Osteocyte (in vitro differentiated cells): ENCODE measurements around the gene RUNX2. TPM values are rescaled to one million over a fixed set of nuclear protein-coding genes. Genes with fewer than 3 reads are reported as not detected.

ENCODE experiments used
- DNase-seq: peaks from one replicate; pipeline ENCODE4 v3.0.0; 2021; ENCODE audit warnings: mixed read lengths; ENCODE audit not compliant: unreplicated experiment; ENCODE audit errors: extremely low spot score
- H3K27ac Mint-ChIP-seq: one replicate; pipeline ENCODE4 v1.8.0; 2021; ENCODE audit warnings: mild to moderate bottlenecking, mixed read lengths; ENCODE audit not compliant: unreplicated experiment
- H3K27me3 Mint-ChIP-seq: one replicate; pipeline ENCODE4 v1.8.0; 2021; ENCODE audit warnings: mixed read lengths; ENCODE audit not compliant: unreplicated experiment
- H3K36me3 Mint-ChIP-seq: one replicate; pipeline ENCODE4 v1.8.0; 2021; ENCODE audit warnings: mixed read lengths; ENCODE audit not compliant: unreplicated experiment
- H3K4me1 Mint-ChIP-seq: one replicate; pipeline ENCODE4 v1.8.0; 2021; ENCODE audit warnings: mixed read lengths; ENCODE audit not compliant: unreplicated experiment
- H3K4me3 Mint-ChIP-seq: one replicate; pipeline ENCODE4 v1.8.0; 2021; ENCODE audit warnings: mild to moderate bottlenecking, moderate library complexity, mixed read lengths; ENCODE audit not compliant: unreplicated experiment
- H3K9me3 Mint-ChIP-seq: one replicate; pipeline ENCODE4 v1.8.0; 2021; ENCODE audit warnings: mixed read lengths; ENCODE audit not compliant: unreplicated experiment
- total RNA-seq: library from RNA; stranded (reverse); gene quantifications from 2 replicates; pipeline ENCODE4 v1.2.1, GENCODE V29; 2021
- TF ChIP-seq, protein P1 (sequence below): fragments of 200-600 bp; sonication (generic); IDR thresholded peaks from 2 replicates; pipeline ENCODE4 v1.5.0; 2021; ENCODE audit warnings: antibody characterized with exemption, mild to moderate bottlenecking, moderate library complexity

The RUNX2 gene
- total RNA-seq, 1 donor from 2014 or later: 28.1 TPM

DNA sequence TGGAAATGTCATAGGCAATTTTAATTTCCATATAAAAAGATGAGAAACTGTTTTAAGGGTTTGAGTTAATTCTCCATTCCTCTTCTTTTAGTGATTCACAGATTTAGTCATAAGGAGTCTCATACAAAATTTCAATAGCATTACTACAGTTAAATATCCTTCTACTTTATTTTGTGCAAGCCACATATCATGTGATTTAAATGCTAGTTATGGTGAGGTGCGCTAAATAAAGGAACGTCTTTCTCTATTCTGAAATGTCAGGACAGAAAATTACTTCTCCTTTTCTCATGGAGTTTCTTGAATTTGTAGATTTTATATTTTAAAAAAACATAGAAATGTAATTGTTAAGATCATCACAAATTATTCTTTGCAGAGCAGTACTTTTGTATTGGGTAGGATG is 99.6 kb downstream of the RUNX2 start:
- no peaks in the 10 kb centered on the region for H3K9me3 Mint-ChIP-seq
- H3K27me3 Mint-ChIP-seq: no peaks in the 10 kb centered on the region
- peaks cover 72% of the 10 kb centered on the region for H3K4me1 Mint-ChIP-seq
- TF ChIP-seq, protein P1, sequence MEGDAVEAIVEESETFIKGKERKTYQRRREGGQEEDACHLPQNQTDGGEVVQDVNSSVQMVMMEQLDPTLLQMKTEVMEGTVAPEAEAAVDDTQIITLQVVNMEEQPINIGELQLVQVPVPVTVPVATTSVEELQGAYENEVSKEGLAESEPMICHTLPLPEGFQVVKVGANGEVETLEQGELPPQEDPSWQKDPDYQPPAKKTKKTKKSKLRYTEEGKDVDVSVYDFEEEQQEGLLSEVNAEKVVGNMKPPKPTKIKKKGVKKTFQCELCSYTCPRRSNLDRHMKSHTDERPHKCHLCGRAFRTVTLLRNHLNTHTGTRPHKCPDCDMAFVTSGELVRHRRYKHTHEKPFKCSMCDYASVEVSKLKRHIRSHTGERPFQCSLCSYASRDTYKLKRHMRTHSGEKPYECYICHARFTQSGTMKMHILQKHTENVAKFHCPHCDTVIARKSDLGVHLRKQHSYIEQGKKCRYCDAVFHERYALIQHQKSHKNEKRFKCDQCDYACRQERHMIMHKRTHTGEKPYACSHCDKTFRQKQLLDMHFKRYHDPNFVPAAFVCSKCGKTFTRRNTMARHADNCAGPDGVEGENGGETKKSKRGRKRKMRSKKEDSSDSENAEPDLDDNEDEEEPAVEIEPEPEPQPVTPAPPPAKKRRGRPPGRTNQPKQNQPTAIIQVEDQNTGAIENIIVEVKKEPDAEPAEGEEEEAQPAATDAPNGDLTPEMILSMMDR: no peak
- no peak for DNase-seq
- no peak overlapping the region for H3K4me3 Mint-ChIP-seq
- peak overlapping the region; percentile 87 for H3K27ac Mint-ChIP-seq
- peaks cover 22% of the 10 kb centered on the region for H3K36me3 Mint-ChIP-seq

DNA sequence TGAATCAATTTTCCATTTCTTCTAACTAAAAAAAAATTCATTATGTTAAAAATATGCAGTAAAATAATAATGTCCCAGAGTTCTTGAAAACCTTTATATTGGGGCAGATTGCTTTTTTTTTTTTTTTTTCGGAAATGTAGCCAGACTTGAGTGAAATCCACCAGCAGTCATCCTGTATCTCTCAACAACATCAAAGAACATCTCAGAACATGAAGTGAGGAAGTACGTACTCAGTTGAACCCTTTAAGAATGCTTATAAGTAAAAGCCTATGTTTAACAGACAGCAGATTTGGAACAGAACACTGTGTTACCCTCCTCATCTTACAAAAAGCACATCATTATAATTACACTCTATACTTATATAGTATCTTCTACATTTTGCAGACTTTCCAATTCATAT is 100.6 kb downstream of the RUNX2 start:
- H3K27ac Mint-ChIP-seq: peak overlapping the region; percentile 52
- DNase-seq: no peak
- TF ChIP-seq, protein P1: no peak
- H3K36me3 Mint-ChIP-seq: peaks cover 22% of the 10 kb centered on the region
- H3K4me3 Mint-ChIP-seq: no peak overlapping the region
- no peaks in the 10 kb centered on the region for H3K9me3 Mint-ChIP-seq
- H3K4me1 Mint-ChIP-seq: peaks cover 82% of the 10 kb centered on the region
- H3K27me3 Mint-ChIP-seq: no peaks in the 10 kb centered on the region

DNA sequence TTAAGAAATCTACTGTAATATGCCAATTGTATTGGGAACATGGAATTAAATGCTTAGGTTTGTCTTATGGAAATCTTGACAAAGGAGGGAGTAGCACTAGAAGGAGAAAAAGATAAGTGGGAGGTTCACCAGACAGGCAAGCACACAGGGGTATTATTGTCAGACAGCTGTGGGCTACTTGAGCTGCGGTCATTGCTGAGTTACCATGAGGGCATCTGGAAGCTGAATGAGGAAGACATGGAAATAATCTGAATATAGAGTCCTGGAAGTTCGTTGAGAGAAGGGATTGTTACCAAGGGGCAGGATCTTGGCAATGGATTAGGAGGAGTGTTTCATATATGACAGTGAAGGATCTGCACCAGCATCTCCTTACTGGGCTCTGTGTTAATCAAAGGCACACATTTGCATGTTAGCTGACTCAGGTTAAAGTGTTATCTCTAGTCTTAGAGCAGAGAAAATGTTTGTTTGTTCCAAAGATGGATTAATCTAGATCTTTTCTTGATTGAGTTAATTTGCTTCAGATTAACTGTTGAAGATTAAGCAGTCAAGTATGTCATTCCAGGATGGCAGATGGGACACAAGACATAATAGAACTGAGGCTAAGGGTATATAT is 102.6 kb downstream of the RUNX2 start:
- TF ChIP-seq, protein P1: no peak
- Mint-ChIP-seq H3K27ac (peak overlapping the region; percentile 32), H3K9me3 (no peaks in the 10 kb centered on the region), H3K4me3 (no peak overlapping the region), H3K27me3 (no peaks in the 10 kb centered on the region), H3K4me1 (peaks cover 78% of the 10 kb centered on the region), H3K36me3 (peaks cover 26% of the 10 kb centered on the region)
- DNase-seq: no peak

DNA sequence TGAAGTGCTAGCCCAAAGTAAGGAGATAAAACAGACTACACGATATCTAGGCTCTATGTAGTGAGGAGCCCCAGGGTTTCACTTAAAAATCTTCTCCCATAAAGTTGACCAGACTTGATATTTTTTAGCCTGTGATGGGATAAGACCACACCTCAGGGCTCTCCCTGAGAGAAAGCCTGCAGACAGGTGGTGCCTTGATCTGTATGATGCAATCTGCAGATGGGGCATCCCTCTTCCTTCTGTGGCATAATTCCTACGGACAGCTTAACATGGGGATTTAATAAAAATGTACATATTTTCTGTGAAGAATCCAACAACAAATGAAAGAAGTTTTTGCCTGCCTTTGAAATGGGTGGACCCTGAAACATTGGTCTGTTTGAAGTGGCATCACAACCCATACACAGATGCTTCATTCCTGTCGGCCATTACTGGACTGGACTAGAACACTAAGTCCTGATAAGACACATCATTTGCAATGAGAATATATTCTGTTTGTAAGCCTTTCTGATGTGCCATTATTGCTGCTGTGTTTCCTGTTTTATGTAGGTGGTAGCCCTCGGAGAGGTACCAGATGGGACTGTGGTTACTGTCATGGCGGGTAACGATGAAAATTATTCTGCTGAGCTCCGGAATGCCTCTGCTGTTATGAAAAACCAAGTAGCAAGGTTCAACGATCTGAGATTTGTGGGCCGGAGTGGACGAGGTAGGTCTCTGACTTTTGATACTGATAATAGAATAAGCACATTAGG is 103.4 kb downstream of the RUNX2 start:
- peaks cover 79% of the 10 kb centered on the region for H3K4me1 Mint-ChIP-seq
- TF ChIP-seq, protein P1: no peak
- H3K9me3 Mint-ChIP-seq: no peaks in the 10 kb centered on the region

DNA sequence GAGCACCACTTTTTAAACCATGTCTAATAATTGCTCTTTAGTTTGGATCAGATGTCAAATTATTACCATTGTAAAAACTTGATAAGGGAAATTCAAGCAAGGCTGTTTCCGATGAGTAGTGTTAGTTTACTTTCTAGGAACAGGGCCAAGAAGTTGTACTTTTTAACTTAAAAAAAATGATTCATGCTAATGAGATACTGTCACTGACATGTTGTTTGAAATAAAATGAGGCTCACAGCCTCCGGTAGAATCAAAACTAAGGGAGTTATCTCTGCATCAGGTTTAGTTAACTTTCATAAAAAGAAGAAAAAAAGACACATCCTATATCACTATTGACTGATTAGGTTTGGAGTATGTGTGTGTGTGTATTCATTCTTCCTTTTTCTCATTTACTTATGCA is 104.8 kb downstream of the RUNX2 start:
- no peaks in the 10 kb centered on the region for H3K27me3 Mint-ChIP-seq
- H3K4me3 Mint-ChIP-seq: no peak overlapping the region
- peaks cover 86% of the 10 kb centered on the region for H3K4me1 Mint-ChIP-seq
- TF ChIP-seq, protein P1: no peak
- peaks cover 33% of the 10 kb centered on the region for H3K36me3 Mint-ChIP-seq
- H3K27ac Mint-ChIP-seq: peak overlapping the region; percentile 29
- H3K9me3 Mint-ChIP-seq: no peaks in the 10 kb centered on the region
- DNase-seq: no peak

More for the DNA sequence above, 103.4 kb downstream of the RUNX2 start:
- DNase-seq: no peak
- H3K27me3 Mint-ChIP-seq: no peaks in the 10 kb centered on the region
- H3K27ac Mint-ChIP-seq: peak overlapping the region; percentile 23
- H3K36me3 Mint-ChIP-seq: peaks cover 26% of the 10 kb centered on the region
- H3K4me3 Mint-ChIP-seq: no peak overlapping the region
